HG03469 (cell line): ENCODE measurements around the gene ANKRD60.

Experiments used
- ATAC-seq: cut with Tn5 transposase; IDR thresholded peaks from one replicate; pipeline ENCODE4 v1.9.1; 2021; ENCODE audit warnings: mild to moderate bottlenecking, moderate library complexity, moderate number of reproducible peaks; ENCODE audit not compliant: unreplicated experiment

The ANKRD60 gene

GRCh38 chr20:58245181-58245891, 16.9 kb upstream of the ANKRD60 start:
- ATAC-seq = no peak

- ATAC-seq = no peak
Measured at GRCh38 chr20:58244517-58245030, 16.1 kb upstream of the ANKRD60 start.

- no peak for ATAC-seq
Measured at GRCh38 chr20:58243653-58244410, 15.4 kb upstream of the ANKRD60 start.

GRCh38 chr20:58242824-58243223, 14.4 kb upstream of the ANKRD60 start:
- no peak for ATAC-seq

GRCh38 chr20:58241766-58242465, 13.5 kb upstream of the ANKRD60 start:
- ATAC-seq = no peak

DNA sequence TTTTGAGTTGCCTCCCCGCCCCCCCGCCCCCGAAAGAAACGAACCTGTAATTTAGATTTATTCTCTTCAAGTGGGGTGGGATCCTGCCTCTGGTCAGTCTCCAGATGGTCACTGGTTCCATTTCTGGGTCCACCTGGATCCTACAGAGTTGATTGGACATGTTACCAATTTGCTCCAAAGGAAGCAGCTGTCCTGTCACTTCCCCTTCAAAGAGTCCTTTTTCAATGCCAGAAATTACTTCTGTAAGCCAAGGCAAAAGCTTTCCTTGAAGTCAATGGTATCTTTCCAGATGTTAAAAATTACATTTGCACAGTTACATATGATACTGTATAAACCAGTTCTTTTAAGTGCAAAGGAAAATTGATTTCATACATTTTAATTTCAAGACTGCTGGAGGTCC, 12.0 kb upstream of the ANKRD60 start:
- ATAC-seq = no peak

DNA sequence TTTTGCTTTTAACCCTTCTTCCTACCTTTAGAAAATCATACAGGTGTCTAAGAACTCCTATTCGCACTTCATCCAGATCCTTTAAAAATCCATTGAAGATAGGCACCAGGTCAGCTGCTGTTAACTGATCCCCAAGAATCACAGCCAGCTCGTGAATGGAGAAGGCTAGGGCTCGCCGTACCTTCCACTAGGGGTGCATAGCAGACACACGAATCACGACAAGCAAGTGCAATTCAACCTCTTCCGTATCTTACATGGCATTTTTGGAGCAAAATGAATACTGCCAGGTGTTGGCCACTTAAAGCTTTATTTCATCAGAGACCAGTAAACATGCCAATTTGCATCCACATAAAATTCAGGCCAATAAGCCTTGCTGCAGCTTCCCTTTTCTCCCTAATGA, 10.8 kb upstream of the ANKRD60 start:
- ATAC-seq = no peak

- no peak for ATAC-seq
Measured at GRCh38 chr20:58238490-58238889, 10.0 kb upstream of the ANKRD60 start.

- no peak for ATAC-seq
Measured at GRCh38 chr20:58237318-58238132, 9.1 kb upstream of the ANKRD60 start.

DNA sequence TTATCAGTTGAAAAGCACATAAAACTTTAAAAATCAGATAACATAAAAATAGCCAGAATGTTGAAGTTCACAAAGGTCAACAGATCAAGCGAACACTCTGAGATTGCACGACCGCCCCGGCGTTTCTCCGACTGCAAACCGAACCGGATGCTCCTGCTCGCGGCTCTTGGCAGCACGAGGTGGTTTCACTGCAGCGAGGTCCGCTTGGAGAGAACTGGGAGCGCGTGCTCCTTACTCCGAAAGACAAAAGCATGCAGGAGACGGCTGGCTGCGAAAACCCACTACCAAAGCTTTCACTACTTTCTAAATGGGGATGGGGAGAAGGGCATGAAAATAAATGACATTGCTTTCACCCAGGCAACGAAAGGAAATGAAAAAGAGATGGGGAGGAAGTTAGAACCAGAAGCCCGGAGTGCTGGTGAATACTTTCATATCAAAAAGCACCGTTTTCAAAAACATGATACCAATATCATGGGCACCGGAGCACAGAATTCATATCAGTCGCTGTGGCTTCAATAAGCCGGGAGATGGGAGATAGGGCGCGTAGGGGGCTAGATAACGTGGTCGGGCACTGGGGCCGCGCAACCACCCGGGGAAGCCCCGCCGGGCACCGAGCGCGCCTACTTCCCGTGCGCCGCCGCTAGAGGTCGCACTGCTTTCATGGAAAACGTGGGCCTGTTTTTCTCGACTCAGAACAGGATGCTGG, 8.3 kb upstream of the ANKRD60 start:
- no peak for ATAC-seq

DNA sequence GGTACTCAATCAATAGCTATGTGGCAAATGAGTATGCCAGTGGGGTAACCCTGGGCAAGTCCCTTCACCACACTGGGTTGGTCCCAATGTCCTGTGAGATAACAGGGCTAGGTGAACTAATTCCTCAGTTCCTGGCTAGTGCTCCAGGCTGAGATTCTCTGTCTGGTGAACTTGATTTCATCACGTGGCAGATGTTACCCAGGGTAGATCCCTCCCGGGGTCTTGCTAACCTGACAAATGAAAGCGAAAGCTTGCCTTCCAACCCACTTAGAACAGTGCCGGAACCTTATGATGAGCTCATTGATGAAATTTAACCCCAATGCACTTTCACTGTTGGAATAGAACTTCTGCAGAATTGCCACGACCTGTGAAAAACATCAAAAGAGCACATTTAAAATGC, 6.6 kb upstream of the ANKRD60 start:
- no peak for ATAC-seq

DNA sequence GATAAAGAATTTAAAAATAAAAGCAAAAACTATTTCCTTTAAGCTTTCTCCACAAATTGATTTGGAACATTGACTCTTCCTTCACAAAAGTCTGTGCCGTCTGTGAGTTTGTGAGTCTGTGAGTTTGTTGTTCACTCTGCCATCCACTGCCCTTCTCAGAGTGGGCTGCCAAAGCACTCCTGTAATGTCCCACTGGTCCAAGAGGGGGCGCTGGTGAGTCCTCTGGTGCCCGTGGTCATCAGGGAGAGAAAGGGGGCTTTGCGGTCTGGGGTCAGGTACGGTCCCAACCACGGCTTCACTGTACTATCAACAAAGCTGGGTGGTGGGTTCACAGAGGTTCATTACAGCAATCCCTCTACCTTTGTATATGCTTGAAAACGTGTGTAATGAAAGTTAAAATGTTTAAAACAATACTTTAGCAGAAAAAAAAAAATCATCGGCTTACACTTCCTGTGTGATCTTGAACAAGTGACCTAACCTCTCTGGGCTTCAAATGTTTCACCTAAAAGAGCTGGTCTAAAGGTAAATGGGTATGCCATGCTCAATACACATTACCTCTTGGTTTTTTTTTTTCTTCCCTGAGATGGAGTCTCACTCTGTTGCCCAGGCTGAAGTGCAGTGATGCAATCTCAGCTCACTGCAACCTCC, 5.6 kb upstream of the ANKRD60 start:
- ATAC-seq = no peak

- ATAC-seq = no peak
Measured at GRCh38 chr20:58233393-58233792, 4.9 kb upstream of the ANKRD60 start.

DNA sequence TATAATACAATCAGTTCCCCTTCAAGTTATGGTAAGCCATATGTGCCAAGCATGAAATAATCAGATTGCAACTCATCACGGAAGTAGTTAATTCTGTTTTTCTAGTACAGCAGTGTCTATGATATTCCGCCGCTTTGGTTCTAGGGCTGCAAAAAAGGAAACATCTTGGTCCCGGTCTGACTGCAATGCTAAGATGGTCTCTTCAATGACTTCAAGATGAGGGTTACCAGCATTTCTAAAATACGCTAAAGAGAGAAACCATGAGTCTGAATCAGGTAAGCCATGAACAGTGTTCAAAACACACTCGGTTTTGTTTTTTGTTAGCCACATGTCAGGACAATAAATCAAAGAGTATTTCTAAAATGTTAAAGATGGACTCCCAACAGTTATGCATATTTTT, 3.2 kb upstream of the ANKRD60 start:
- no peak for ATAC-seq

DNA sequence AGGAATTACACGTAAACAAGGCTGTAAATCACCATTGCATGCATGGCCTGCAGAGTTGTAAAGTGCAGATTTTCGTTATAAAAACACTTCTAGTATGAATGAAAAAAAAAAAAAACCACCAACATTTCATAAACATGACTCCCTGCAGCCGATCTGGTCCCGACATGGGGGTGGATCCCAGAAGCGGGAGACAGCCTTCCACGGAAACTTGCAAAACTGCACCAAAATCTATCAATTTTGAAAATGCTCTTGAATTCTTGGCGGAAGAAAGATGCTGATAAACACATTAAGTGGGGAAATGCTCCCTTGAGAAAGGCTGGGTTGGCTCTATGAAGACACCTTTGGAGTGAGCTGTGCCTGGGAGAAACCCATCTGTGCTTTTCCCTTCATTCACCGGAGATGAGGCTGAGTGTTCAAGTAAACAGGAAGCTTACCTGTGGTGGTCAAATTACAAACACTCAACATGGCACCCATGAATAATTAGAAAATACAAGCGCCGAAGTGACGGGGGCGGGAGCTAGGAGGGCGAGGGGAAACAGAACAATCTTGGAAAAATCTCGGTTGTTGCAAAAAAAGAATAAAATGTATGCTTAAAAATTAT, 845 bp upstream of the ANKRD60 start:
- no peak for ATAC-seq

DNA sequence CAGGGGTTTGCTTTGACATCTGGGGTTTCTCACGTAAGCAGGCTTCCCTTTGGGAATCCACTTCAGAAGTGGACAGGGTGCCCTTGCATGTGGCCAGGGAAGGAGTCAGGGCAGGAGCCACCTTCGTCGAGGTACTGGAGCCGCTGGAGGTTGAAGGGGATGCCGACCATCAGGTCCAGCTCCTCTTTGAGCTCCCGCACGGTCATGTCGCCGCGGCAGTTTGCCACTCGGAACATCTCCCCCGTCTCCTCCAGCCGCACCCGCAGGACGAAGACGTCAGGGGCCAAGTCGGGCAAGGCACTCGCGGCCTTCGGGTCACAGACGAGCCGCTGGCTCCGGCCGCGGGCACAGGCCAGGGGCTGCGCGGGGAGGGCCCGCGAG, 360 bp downstream of the ANKRD60 start:
- no peak for ATAC-seq

DNA sequence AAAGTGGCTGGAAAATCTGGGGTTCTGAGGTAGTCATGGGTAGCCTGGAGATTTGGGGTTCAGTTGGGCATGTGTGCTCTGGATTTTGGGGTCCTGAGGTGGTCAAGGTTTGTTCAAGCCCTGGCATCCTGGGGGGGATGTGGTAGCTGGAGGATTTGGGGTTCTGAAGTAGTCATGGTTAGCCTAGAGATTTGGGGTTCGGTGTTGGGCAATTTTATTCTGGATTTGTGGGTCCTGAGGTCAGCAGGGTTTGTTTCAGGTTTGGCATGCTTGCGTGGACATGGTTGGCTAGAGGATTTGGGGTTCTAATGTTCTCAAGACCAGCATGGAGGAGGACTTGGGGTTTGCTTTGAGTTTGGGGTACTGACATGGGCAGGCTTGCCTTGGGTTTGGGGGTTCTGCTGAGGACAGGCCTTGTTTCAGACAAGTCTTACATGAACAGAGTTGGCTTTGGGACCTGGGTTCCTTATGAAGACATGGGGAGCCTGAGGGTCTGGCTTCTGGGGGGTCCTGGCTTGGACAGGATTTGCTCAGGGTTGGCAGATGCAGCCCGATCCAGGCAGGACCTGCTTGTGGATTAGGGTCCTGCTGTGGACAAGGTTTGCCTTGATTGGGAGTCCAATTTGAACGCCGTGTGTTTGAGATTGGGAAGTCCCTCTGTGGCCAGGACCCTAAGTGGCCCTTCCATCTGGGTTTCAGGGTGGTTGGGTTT, 906 bp downstream of the ANKRD60 start:
- no peak for ATAC-seq

DNA sequence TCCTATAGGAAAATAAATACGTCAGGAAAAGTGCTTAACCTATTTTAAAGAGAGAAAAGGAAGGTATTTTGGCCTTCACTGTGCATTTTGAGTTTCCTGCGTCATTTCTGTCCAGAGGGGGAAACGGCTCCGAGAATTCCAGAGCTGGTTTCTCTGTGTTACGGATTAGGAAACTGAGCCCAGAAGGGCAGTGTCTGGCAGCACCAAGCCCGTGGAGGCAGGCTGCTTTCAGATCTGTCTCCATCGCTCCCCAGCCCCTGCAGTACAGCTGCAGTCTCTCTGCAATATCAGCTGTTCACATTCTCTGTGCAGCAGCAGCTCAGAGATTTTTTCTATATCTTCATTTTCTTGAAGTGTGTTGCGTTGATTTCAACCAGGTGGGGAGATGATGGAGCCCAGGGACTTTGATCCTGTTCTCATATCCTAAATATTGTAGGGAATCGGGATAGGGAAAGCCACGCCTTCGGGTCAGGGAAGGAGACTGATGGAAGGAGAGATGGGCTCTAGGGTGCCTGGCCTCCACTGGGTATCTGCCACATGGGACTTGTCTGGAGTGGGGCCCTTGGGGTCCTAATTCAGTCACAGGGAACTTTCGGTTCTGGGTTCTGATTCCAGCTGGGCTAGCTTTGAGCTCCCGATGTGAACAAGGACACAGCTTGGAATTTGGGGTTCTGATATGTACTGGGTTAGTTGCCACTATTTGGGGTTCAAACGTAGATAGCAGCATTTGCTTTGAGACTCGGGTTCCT, 2.8 kb downstream of the ANKRD60 start:
- no peak for ATAC-seq
